Endothelial cell of umbilical vein (primary cell): ENCODE results near the gene FARP1.

ENCODE experiments used
- TF ChIP-seq, protein P1 (sequence below), 2 donors: IDR thresholded peaks; 1 replicate in 1 of 2; 2 replicates in 1 of 2; pipeline ENCODE4 v1.5.1; 2011; ENCODE audit warnings: low read length in 2 of 2, mild to moderate bottlenecking in 2 of 2, moderate library complexity in 2 of 2, control low read depth in 1 of 2, inconsistent platforms in 1 of 2, low read depth in 1 of 2; ENCODE audit not compliant: insufficient read depth in 1 of 2; ENCODE audit errors: extremely low read depth in 1 of 2
- TF ChIP-seq, protein P2 (sequence below): IDR thresholded peaks from 2 replicates; pipeline ENCODE4 v1.6.1; 2011; ENCODE audit not compliant: insufficient read depth, insufficient read length

DNA sequence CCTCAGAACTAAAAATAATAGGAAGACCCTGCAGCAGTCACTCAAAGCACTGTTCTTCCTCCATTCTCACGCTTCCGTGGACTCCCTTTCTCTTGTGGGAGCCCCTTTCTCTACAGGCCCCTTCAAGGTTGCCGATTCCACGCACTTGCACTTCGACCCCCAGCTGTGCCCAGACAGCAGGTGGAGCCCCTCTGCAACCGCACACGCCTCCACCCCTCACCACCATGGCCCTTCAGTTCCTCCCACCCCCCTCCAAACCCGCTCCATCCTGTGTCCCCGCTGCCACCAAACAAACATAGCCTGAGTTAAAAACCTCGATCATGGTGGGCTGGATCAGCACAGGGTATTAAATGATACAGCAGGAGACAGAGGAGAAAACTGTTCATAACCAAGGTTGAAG, 331.4 kb downstream of the FARP1 start:
- TF ChIP-seq, protein P1, sequence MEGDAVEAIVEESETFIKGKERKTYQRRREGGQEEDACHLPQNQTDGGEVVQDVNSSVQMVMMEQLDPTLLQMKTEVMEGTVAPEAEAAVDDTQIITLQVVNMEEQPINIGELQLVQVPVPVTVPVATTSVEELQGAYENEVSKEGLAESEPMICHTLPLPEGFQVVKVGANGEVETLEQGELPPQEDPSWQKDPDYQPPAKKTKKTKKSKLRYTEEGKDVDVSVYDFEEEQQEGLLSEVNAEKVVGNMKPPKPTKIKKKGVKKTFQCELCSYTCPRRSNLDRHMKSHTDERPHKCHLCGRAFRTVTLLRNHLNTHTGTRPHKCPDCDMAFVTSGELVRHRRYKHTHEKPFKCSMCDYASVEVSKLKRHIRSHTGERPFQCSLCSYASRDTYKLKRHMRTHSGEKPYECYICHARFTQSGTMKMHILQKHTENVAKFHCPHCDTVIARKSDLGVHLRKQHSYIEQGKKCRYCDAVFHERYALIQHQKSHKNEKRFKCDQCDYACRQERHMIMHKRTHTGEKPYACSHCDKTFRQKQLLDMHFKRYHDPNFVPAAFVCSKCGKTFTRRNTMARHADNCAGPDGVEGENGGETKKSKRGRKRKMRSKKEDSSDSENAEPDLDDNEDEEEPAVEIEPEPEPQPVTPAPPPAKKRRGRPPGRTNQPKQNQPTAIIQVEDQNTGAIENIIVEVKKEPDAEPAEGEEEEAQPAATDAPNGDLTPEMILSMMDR (IDR thresholded peaks at IDR 0.05; ENCODE audit: extremely low read depth in 1 of 2, insufficient read depth in 1 of 2, low read depth in 1 of 2, low read length in 2 of 2) = no peak
- TF ChIP-seq, protein P2, sequence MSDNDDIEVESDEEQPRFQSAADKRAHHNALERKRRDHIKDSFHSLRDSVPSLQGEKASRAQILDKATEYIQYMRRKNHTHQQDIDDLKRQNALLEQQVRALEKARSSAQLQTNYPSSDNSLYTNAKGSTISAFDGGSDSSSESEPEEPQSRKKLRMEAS = no peak
